AG04449 (cell line): ENCODE data around the gene TBC1D5.
A peak's percentile ranks its signal among the peaks of the same experiment; 100 is the strongest.

Experiments used
- CTCF ChIA-PET: fragments of 350-600 bp; formaldehyde crosslinking; extraction: SDS; loops from one replicate; lab custom pipeline; 2021; ENCODE audit warnings: antibody characterized with exemption; lab: Yijun Ruan, JAX
- POLR2A ChIA-PET: fragments of 400-600, 350-600 bp; formaldehyde crosslinking; extraction: SDS; loops from one replicate; lab custom pipeline; 2020; ENCODE audit warnings: antibody characterized with exemption, inconsistent platforms; lab: Yijun Ruan, JAX
- DNase-seq: peaks from one replicate; pipeline ENCODE4 v3.0.0-alpha.2; 2010; ENCODE audit warnings: low read depth, low spot score
- H3K4me3 ChIP-seq: 2 replicates; pipeline ENCODE4 v1.5.1; 2011; ENCODE audit warnings: low read depth, mild to moderate bottlenecking, control low read depth, low read length
- CTCF ChIP-seq: IDR thresholded peaks from one replicate; pipeline ENCODE4 v1.5.1; 2011; ENCODE audit warnings: mild to moderate bottlenecking, moderate library complexity, low read length, control low read depth, inconsistent platforms; ENCODE audit not compliant: insufficient read depth; ENCODE audit errors: missing control alignments

Gene TBC1D5

GRCh38 chr3:17605934-17606333, 136.5 kb downstream of the TBC1D5 start:
- H3K4me3 ChIP-seq, result no peak overlapping the region
- DNase-seq, result no peak
- no peak for TF ChIP-seq CTCF
- ChIA-PET CTCF (interaction anchor here (1.5 kb wide), 1 partner anchor 39 kb away, joined by 4 read pairs; no protein-coding TSS in a partner anchor), POLR2A (no interaction called here)

- POLR2A ChIA-PET, result no interaction called here
- peak; percentile 40 for DNase-seq
- CTCF ChIA-PET, result interaction anchor here (1.5 kb wide), 1 partner anchor 40 kb away, joined by 4 read pairs; no protein-coding TSS in a partner anchor
- no peak for TF ChIP-seq CTCF
- no peak overlapping the region for H3K4me3 ChIP-seq
Measured at GRCh38 chr3:17605032-17605431, 137.4 kb downstream of the TBC1D5 start.

- DNase-seq, result no peak
- ChIA-PET POLR2A (no interaction called here), CTCF (no interaction called here)
- no peak overlapping the region for H3K4me3 ChIP-seq
- TF ChIP-seq CTCF, result no peak
Measured at GRCh38 chr3:17602126-17602525, 140.3 kb downstream of the TBC1D5 start.

- CTCF ChIA-PET, result no interaction called here
- POLR2A ChIA-PET, result no interaction called here
- H3K4me3 ChIP-seq, result no peak overlapping the region
- no peak for TF ChIP-seq CTCF
- no peak for DNase-seq
Measured at GRCh38 chr3:17592956-17593355, 149.5 kb downstream of the TBC1D5 start.

GRCh38 chr3:17590465-17590864, 152.0 kb downstream of the TBC1D5 start:
- ChIA-PET POLR2A (no interaction called here), CTCF (no interaction called here)
- H3K4me3 ChIP-seq, result no peak overlapping the region
- no peak for TF ChIP-seq CTCF
- no peak for DNase-seq

GRCh38 chr3:17589888-17590287, 152.5 kb downstream of the TBC1D5 start:
- ChIA-PET CTCF (no interaction called here), POLR2A (no interaction called here)
- no peak for TF ChIP-seq CTCF
- no peak overlapping the region for H3K4me3 ChIP-seq
- no peak for DNase-seq
